GM06990 (cell line): ENCODE measurements around the gene CEBPB.

Experiments
- DNase-seq: peaks from one replicate; pipeline ENCODE4 v3.0.0-alpha.2; 2011; ENCODE audit not compliant: insufficient read length; ENCODE audit errors: extremely low read depth
- H3K27me3 ChIP-seq: replicated peaks from 2 replicates; pipeline ENCODE4 v1.6.0; 2011; ENCODE audit warnings: low read length; ENCODE audit not compliant: control insufficient read depth, insufficient read depth
- H3K36me3 ChIP-seq: 2 replicates; pipeline ENCODE4 v1.5.1; 2011; ENCODE audit warnings: low read length; ENCODE audit not compliant: control insufficient read depth, insufficient read depth
- H3K4me3 ChIP-seq: replicated peaks from 2 replicates; pipeline ENCODE4 v1.5.1; 2011; ENCODE audit warnings: low read depth, mild to moderate bottlenecking, control low read depth, low read length
- TF ChIP-seq, protein P1 (sequence below): IDR thresholded peaks from 2 replicates; pipeline ENCODE4 v1.5.1; 2011; ENCODE audit warnings: low read length, control low read depth, mild to moderate bottlenecking, inconsistent platforms; ENCODE audit not compliant: insufficient read depth, poor library complexity, severe bottlenecking

The CEBPB gene

DNA sequence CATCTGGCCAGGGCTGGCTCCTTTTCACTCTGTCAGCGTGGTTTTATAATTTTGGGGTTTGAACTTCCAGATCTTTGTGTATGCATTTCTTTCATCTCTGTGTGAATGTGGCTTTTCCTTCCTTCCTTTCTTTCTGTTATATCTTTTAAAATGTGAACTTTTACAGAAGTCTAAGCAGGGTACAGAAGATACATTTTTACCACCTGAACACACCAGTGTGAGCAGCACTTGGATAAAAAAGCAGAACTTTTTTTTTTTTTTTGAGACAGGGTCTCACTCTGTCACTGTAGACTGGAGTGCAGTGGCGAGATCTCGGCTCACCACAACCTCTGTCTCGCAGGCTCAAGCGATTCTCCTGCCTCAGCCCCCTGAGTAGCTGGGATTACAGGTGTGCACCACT is 20.5 kb downstream of the CEBPB start:
- Histone ChIP-seq H3K36me3 (no peaks in the 10 kb centered on the region), H3K27me3 (no peaks in the 10 kb centered on the region; the same call in none of the 2 replicates), H3K4me3 (no peak overlapping the region)
- DNase-seq, result no peak
- TF ChIP-seq, protein P1, sequence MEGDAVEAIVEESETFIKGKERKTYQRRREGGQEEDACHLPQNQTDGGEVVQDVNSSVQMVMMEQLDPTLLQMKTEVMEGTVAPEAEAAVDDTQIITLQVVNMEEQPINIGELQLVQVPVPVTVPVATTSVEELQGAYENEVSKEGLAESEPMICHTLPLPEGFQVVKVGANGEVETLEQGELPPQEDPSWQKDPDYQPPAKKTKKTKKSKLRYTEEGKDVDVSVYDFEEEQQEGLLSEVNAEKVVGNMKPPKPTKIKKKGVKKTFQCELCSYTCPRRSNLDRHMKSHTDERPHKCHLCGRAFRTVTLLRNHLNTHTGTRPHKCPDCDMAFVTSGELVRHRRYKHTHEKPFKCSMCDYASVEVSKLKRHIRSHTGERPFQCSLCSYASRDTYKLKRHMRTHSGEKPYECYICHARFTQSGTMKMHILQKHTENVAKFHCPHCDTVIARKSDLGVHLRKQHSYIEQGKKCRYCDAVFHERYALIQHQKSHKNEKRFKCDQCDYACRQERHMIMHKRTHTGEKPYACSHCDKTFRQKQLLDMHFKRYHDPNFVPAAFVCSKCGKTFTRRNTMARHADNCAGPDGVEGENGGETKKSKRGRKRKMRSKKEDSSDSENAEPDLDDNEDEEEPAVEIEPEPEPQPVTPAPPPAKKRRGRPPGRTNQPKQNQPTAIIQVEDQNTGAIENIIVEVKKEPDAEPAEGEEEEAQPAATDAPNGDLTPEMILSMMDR, result no peak

DNA sequence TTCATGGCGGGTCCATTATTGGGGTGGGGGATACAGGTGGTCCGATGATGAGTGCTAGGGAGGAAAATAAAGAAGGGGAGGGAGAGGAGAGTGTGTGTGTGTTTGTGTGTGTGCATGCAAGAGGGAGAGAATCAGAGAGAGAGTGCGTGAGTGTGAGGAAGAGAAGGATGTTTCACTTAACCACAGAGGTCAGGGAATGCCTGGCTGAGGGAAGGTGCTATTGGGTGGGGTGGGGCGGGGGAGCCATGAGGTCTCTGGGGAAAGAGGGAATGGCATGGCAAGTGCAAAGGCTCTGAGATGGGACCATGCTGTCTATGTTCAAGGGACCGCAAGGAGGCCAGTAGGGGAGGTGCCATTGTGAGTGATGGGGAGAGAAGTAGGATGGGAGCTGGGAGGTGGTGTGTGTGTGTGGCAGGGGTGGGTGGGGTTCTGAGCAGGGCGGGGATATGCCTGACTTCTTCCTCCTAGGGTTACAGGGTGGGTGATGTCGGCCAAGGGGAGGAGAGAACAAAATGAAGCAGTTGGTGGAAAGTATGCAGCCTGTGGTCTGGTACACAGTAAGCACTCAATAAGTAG is 23.0 kb downstream of the CEBPB start:
- TF ChIP-seq, protein P1, result no peak

GRCh38 chr20:50214226-50215024 is 23.8 kb downstream of the CEBPB start:
- TF ChIP-seq, protein P1, result no peak
- Histone ChIP-seq H3K36me3 (no peaks in the 10 kb centered on the region), H3K4me3 (no peak overlapping the region)

More for the DNA sequence above, 23.0 kb downstream of the CEBPB start:
- no peak for DNase-seq
- Histone ChIP-seq H3K4me3 (no peak overlapping the region), H3K36me3 (no peaks in the 10 kb centered on the region), H3K27me3 (no peaks in the 10 kb centered on the region; the same call in none of the 2 replicates)

GRCh38 chr20:50215101-50215690 is 24.6 kb downstream of the CEBPB start:
- TF ChIP-seq, protein P1, result no peak
- no peak overlapping the region for H3K4me3 ChIP-seq

More at GRCh38 chr20:50214226-50215024, 23.8 kb downstream of the CEBPB start:
- DNase-seq, result no peak
- H3K27me3 ChIP-seq, result no peaks in the 10 kb centered on the region; the same call in none of the 2 replicates

DNA sequence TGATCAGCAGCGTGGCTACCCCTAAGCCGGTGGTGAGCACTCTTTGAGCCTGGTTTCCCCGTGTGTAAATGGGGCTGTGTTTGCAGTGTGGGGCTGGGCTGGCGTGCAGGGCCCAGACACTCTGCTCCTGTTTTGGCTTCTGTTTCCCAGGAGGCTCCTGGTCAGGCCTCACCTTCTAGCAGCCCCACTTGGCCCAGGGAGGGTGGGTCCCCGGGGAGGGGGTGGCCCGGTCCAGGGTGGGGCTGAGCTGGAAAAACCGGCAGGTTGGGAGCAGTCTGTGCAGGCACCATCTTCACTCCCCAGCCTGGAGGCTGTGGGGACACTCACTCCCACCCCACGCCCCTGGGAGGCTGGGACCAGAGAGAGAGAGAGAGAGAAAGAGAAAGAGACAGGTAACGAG is 25.3 kb downstream of the CEBPB start:
- H3K36me3 ChIP-seq, result no peaks in the 10 kb centered on the region
- no peak for DNase-seq
- TF ChIP-seq, protein P1, result no peak
- no peak overlapping the region for H3K4me3 ChIP-seq
- H3K27me3 ChIP-seq, result no peaks in the 10 kb centered on the region; the same call in none of the 2 replicates

More at GRCh38 chr20:50215101-50215690, 24.6 kb downstream of the CEBPB start:
- no peaks in the 10 kb centered on the region for H3K36me3 ChIP-seq
- DNase-seq, result no peak
- H3K27me3 ChIP-seq, result no peaks in the 10 kb centered on the region; the same call in none of the 2 replicates
